GM12801 (cell line): ENCODE data around the gene POLD3.

Source experiments
- CTCF ChIP-seq: IDR thresholded peaks from one replicate; pipeline ENCODE4 v1.5.1; 2011; ENCODE audit warnings: control low read depth; ENCODE audit not compliant: insufficient read length; ENCODE audit errors: extremely low read depth

Gene POLD3

GRCh38 chr11:74683279-74683871, 91.0 kb downstream of the POLD3 start:
- TF ChIP-seq CTCF, result no peak

GRCh38 chr11:74683941-74684481, 91.6 kb downstream of the POLD3 start:
- TF ChIP-seq CTCF, result no peak

GRCh38 chr11:74684661-74685060, 92.3 kb downstream of the POLD3 start:
- no peak for TF ChIP-seq CTCF

GRCh38 chr11:74685338-74685737, 93.0 kb downstream of the POLD3 start:
- no peak for TF ChIP-seq CTCF

- TF ChIP-seq CTCF, result no peak
These were observed 93.5 kb downstream of the POLD3 start for GRCh38 chr11:74685905-74686304.

- no peak for TF ChIP-seq CTCF
These were observed 94.4 kb downstream of the POLD3 start for GRCh38 chr11:74686792-74687191.

- no peak for TF ChIP-seq CTCF
These were observed 95.0 kb downstream of the POLD3 start for GRCh38 chr11:74687237-74688023.
